COLO668 (cell line): Measurements from ENCODE around the gene ATG101.
A peak's percentile ranks its signal among the peaks of the same experiment; 100 is the strongest.

Experiments
- DNase-seq: peaks from one replicate; lab custom pipeline; 2025; ENCODE audit not compliant: unreplicated experiment; lab: John Stamatoyannopoulos, UW

Gene ATG101

DNA sequence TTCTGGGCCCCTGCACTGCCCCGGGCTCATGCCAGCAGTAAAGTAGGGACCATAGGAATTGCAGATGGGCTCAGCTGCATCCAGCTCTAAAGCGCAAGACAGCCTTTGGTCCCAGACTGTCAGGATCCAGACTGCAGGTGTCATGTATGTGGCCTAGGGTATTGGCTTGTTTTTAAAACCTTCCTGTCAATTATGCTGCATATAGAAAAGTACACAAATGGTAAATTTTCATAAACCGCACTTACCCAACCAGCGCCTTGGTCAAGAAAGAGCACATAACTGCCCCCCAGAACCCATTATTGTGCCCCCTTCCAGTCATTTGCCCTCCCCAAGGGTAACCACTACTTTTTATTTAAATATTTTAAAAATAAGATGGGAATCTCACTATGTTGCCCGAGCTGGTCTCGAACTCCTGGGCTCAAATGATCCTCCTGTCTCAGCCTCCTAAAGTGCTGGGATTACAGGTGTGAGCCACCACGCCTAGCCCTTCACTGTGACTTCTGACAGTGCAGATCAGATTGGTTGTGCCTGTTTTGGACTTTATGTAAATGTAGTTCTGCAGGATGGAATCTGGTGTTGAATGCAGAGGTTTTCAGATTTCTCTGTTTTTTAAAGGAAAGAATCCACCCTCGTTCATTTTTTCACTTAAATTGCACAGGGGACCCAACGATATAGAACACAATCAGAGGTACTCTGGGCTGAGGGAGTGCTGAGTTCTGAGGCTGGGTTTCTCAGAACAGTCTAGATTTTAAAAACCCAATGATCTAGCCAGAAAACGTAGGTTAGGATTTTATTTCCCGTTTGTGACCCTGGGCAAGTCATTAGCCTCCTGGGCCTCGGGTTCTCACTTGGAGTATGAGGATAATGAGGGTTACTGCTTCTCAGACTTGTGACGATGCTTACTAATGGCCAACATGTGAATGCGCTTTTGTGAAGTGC is 11.9 kb upstream of the ATG101 start:
- DNase-seq: no peak

DNA sequence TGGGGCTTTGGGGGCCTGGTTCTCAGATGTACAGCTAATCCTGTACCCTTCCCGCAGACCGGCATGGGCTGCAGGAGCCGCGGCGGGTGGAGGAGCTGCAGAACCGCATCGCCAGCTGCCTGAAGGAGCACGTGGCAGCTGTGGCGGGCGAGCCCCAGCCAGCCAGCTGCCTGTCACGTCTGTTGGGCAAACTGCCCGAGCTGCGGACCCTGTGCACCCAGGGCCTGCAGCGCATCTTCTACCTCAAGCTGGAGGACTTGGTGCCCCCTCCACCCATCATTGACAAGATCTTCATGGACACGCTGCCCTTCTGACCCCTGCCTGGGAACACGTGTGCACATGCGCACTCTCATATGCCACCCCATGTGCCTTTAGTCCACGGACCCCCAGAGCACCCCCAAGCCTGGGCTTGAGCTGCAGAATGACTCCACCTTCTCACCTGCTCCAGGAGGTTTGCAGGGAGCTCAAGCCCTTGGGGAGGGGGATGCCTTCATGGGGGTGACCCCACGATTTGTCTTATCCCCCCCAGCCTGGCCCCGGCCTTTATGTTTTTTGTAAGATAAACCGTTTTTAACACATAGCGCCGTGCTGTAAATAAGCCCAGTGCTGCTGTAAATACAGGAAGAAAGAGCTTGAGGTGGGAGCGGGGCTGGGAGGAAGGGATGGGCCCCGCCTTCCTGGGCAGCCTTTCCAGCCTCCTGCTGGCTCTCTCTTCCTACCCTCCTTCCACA is 11.0 kb upstream of the ATG101 start:
- peak; percentile 14 for DNase-seq

DNA sequence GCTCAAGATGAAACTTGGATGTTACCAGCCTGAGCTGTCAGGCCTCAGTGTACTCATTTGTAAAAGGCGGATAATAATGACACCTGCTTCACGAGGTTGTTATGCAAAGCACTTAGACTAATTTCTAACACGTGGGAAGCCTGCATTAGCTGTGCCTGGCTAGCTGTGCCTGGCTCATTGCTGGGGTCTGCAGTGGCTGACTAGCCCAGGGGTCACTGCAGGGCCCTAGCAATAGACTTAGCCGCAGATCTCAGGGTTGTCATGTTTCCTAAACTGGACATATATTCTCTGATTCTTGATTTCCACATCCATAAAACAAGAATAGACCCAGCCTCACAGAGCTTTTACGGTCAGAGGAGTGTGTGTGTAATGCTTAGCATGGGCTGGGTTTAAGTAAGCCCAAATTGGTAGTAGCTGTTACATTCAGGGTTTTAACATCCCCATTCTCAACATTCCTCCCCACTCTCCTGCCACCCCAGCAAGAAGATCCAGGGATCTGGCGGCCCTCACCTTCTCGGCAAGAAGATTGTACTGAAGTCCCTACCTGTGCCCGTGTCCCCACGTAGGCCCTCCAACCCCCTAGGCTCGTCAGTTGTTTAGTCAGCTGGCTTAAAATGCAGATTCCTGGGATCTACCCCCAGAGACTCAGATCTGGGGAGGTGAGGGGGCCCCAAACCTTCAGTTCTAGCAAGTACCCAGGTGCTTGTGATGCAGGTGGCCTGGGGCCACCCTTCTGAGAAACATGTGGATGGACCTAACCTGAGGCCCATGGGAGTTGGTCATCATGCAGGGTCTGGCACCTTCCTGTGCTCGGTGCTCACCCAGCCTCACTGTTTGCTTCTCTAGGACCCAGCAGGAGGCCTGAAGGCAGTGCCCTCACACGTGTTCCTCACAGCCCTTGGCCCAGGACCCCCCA is 9.9 kb upstream of the ATG101 start:
- DNase-seq: no peak

DNA sequence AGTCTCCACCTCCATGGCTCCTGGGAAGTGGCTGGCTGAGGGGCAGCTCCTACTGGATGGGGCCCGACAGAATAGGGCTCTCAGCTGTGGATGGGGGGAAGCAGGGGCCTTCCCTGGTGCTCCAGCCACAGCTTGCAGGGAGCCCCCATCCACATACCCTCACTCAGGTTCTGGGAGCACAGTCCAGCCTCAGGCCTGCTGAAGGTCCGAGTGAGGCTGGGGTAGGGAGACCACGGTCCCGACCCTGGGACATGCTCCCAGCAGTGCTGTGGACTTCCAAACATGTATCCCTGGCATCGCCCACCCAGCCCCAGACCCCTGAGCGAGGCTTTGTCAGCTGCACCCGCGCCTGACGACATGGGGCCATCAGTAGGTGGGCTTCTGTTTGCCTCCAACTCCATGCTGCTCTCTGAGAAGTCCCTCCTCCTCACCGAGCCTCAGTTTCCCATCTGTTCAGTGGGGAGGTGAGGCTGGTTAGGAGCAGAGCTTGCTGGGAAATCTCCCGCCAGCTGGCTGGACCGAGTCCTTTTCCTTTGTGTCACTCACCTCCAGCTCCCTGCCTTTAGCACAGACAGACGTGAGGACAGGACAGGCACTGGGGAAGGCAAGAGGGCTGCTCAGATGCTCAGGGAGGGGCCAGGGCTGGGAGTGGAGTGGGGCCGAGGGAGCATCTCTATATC is 9.1 kb upstream of the ATG101 start:
- no peak for DNase-seq

DNA sequence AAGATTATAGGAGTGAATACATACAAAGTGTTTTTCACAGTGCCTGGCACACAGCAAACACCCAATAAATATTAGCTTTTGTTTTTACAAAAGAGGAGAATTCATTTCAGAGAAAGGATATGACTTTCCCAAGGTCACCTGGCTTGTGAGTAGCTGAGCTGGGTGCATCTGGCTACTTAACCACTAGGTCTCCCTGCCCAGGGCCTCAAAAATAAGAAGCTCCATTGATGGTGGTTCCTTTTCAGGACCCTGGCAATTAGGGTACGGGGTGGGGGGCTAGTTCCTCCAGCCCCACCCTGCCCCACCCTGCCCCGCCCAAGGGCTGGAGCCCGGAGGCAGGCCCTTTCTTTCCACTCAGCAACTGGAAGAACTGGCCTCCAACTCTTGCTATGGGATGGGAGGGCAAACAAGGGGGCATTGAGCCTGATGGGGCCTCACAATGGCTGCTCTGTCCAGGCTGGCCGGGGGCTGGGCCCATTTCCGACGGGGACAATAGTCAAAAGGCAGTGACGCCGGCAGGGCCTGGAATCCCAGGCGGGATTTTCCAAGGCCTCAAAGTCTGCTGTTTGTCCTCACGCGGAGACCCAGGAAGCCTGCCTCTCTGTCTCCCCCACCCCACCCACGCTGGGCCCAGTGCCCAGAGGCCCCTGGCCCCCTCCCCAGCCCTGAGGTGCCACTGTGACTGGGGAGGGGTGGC is 8.2 kb upstream of the ATG101 start:
- DNase-seq: no peak

DNA sequence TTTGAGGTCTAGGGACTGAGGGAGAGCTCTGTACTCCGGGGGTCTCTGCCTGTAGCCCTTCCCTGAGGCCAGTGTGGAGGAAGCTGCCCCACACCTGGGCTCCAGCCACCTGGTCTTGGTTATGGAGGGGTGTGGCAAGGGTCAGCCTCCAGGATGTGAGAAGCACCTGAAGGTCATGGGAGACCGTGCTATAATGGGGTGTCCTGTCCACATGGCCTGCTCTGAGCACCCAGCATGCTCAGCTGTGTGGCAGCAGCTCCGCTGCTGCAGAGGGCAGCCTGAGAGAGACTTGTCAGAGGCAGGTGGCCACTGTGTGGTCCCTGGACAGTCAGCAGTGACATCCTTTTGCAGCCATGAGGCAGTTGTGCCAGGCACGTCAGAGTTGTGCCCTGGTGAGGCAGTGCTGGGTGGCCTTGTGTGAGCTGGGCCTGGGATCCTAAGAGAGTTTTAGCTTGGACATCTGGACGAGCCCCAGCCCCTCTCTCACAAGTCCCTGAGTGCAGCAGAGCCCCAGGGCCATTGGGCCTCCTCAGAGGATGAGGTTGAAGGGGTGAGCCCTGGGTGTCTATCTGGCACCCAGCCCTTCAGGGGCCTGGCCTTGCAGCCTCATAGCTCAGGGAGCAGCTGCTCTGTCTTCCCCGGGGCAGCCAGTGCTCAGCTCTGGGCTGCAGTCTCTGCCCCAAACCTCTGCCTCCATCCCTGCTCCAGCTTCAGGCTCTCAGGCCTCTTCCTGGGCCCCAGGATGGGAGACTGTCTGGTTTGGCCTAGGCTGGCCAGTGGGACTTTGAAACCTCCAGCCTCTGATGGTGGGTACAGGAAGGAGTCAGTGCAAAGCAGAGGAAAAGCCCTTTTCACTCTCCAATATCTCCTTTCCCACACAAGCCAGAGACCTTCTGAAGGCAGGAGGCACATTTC is 7.4 kb upstream of the ATG101 start:
- DNase-seq: no peak

DNA sequence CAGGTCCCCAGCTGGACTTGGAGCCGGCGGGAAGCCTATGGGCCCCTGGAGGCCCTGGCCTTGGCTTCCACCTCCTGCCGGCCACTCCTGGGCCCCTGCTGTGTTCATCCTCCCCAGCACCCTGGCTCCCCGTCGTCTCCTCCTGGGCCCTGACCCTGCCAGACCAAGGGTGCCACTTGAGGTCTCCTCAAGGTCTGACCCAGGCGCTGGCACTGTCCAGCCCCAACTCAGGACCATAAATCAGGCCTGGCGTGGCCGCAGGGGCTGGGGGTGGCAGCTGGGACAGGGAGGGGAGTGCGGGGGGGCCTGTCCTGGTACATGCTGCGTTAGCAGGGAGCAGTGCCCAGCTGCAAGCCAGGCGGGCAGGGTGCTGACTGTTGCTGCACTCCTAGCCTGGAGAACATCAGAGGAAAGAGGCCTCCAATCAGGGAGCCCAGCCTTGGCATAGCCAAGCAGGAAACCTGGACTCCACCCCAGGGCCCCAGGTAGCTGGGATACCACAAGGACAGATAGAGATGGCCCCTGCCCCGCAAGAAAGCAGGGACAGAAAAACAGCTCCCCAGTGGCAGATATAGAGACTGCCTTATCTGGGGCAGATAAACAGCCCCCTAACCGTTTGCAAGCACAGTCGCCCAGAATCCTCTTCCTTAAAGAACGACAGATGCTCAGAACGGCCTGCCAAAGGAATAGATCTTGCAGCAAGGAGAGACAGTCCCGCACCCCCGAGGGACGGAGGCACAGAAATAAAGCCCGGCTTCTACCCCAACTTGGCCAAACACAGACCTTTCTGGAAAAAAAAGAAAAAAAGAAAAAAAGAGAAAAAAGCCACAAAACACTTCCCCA is 6.5 kb upstream of the ATG101 start:
- no peak for DNase-seq

DNA sequence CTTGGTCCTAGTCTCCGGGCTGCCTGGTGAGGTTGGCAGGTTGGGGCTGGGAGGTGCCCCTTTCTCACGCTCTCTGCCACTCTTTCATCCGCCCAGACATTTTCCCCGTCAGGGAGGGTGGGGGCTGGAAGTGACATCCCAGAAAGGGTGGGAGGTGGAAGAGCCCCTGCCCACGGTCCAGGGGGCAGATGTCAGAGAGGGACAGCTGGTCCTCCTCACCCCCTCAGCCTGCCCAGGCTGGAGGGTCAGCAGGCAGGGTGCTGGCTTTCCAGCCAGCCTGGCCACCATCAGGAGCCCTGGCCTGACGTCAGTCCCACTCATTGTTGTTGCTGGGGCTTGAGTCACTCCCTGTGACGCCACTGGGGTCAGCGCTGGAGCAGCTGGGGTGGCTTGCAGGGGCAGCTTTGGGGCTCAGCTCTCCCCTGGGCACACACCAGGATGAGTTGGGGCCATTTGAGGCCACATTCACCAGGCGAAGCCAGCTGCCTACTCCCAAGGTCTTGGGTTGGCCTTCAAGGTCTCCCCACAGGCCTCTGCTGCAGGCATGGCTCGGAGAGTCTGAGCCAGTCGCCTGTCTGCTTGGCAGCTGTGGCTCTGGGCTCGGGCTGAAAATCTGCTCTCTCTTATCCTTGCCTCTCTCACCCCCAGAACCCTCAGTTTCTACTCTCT is 5.7 kb upstream of the ATG101 start:
- DNase-seq: no peak

DNA sequence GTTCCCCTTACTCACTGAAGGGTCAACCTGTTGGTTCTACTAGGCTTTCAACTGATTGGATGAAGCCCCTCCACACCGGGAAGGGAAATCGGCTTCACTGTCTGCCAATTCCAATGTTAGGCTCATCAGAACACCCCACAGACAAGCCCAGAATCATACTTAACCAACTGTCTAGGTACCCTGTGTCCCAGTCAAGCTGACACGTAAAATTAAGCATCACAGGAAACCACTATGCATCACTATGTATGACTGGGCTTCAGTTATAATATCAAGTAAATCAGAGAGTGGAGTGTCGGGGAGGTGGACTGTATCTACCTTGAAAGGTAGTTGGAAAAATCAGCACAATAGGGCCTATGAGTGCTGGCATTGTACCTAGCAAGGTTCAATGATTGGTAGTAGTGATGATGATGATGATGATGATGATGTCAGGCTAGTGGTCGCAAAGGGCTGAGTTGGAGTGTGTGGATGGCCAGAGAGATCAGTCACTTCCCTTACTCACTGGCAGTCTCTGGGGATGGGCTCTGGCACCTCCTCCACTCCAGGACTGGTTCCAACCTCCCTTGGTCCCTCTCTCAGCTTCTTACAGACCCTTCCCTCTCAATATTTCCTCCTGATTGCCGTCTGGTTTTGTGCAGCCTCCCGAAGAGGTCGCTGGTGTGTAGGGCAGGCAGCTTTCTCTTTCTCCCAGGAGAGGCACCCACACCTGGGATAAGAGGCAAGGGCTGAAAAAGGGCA is 3.3 kb upstream of the ATG101 start:
- no peak for DNase-seq

DNA sequence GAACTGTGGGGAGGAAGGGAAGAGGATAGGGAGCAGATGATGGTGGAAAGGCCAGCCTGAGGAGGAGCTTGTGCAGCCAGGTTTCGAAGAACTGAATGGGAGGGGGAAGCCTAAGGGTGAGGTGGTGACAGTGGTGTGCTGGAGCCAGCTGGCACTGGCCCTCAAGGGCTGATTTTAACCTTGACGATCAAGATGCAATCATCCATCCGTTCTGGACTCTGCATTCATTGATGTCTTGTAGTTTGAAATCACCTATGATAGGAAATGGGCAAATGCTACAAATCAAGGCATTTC is 2.8 kb upstream of the ATG101 start:
- DNase-seq: no peak

DNA sequence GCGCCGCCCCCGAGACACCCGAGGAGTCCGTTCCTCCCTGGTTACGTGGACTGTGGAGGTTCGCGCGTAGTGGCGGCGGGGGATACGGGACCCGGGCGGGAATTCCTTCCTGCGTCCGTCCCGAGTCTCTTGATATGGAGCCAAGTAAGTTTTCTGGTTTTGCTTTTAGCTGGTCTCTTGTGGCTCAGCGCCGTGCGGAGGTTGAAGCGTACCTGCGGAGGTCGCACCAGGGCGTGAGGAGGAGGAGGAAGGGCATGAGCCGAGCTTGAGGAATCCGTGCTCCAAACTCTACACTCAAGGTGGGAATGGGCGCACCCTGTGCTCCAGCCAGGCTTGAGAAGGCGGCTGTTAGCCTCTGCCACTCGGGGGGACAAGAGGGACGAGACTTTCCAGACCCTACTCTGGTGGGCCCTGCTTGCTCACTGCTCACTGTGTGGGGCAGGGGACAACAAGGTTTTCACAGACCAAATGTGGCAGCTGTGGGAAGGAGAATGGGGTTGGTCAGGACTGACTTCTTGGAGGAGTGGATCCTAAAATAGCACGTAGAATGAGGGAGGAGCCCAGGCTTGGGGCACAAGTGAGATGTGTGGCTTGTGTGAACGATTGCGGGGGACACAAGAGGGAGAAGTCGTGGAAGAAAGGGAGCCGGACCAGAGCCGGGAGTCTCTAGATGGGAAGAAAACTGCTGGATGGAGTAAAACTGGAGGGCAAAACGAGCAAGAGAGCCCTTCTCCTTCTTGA is 577 bp downstream of the ATG101 start:
- DNase-seq: no peak

DNA sequence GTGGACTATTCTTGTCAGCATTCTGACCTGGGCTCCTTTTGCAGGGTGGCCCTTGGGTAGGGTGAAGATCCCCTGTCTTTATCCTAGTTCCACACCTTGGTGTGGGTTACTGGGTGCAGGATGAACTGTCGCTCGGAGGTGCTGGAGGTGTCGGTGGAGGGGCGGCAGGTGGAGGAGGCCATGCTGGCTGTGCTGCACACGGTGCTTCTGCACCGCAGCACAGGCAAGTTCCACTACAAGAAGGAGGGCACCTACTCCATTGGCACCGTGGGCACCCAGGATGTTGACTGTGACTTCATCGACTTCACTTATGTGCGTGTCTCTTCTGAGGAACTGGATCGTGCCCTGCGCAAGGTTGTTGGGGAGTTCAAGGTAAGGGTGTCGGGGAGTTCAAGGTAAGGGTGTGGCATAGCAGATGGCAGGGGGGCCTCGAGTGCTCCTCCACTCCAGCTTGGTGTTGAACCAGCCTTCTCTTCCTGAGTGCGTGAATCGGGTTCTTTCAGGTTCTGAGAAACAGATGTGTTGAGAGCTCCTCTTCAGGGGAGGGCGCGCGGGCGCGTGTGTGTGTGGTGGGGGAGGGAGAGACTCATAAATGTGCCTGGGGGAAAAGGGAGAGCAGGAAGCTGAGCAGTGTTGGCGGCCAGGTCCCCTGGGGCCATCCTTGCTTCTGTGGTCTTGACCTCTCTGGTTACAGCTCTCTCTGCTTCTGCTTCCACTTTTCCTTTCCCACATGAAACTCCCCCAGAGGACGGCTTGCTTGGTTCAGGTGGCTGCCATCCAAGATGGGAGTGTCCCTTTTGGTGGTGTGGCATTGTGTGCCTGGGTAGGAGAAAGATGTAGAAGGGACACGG is 4.0 kb downstream of the ATG101 start:
- DNase-seq: peak; percentile 49

DNA sequence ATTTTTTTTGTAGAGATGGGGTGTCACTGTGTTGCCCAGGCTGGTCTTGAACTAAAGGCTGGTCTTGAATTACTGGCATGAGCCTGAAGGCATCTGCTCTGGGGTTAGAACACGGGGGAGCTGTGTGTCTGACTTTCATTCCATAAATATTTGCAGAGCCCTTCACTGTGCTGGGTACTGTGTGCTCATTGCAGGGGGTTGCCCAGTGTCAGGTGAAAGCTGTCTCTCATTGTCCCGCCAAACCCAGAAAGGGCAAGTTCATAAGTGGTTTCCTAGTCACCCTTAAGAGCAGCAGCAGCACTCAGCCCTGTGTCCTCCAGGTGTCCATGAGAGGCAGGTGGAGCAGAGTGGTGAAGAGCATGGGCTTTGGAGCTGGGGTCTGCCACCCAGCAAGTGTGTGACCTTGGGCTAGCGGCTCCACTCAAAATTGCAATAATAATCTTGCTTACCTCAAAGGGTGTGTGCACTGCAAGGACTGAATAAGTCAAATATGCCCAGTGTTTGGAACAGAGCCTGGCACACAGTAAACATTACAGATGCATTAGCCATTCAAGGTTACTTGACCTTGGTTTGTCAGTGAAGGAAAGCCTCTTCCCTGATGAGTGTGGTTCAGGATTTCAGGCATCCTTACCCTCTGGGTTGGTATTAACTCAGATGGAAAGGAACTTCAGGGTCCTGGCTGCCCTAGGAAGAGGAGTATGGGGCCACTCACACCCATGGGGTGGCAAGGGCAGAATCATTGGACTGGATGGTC is 5.4 kb downstream of the ATG101 start:
- DNase-seq: peak; percentile 35

DNA sequence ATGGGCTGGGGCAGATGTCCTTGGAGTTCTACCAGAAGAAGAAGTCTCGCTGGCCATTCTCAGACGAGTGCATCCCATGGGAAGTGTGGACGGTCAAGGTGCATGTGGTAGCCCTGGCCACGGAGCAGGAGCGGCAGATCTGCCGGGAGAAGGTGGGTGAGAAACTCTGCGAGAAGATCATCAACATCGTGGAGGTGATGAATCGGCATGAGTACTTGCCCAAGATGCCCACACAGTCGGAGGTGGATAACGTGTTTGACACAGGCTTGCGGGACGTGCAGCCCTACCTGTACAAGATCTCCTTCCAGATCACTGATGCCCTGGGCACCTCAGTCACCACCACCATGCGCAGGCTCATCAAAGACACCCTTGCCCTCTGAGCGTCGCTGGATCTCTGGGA is 7.0 kb downstream of the ATG101 start:
- DNase-seq: no peak

DNA sequence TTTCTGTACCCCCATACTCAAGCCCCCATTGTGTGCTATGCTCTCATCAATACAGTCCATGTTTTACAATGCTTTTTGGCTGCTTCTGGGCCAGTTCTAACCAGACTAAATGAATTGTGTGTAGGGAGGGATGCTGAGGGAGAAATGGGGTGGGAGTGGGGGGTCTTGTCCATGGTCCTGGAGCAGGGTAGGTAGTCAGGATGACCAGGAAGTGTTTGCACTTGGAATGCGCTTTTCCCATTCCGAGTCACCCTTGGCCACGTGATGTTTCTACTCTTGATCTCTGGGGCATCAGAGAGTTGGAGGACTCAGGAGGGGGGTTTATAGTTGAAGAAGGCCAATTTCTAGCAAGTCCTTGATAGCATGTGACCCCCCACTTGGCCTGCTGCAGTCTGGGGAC is 8.5 kb downstream of the ATG101 start:
- DNase-seq: no peak
